Heart left ventricle (tissue), 16 donors: ENCODE results near the gene SERINC2. TPM values are rescaled to one million over a fixed set of nuclear protein-coding genes. Genes with fewer than 3 reads are reported as not detected.

Source experiments
- ATAC-seq, 4 donors: fragments of 200-7000 bp; cut with Tn5 transposase; one replicate each; pipeline ENCODE4 v1.9.1; 2020 to 2022; ENCODE audit warnings: moderate library complexity in 4 of 4, mild to moderate bottlenecking in 3 of 4, moderate number of reproducible peaks in 1 of 4
- DNase-seq, 5 donors: peaks; one replicate each; pipeline ENCODE4 v3.0.0-alpha.2; 2020
- H3K27ac ChIP-seq, 12 donors: fragments of 200-600 bp; sonication (generic) in 4 of 12; one replicate each; pipeline versions ENCODE4 v1.5.0 to v1.8.0; 2016 to 2022; ENCODE audit warnings: mild to moderate bottlenecking in 2 of 12
- H3K27me3 ChIP-seq, 9 donors: fragments of 200-600 bp; sonication (generic) in 2 of 9; one replicate each; pipeline versions ENCODE4 v1.5.1 to v1.8.0; 2016 to 2022; ENCODE audit warnings: mild to moderate bottlenecking in 3 of 9
- H3K36me3 ChIP-seq, 9 donors: fragments of 200-600 bp; sonication (generic) in 2 of 9; one replicate each; pipeline versions ENCODE4 v1.5.0 to v1.8.0; 2018 to 2022; ENCODE audit warnings: mild to moderate bottlenecking in 2 of 9
- H3K4me1 ChIP-seq, 12 donors: fragments of 200-600 bp; sonication (generic) in 4 of 12; one replicate each; pipeline versions ENCODE4 v1.5.0 to v1.8.0; 2016 to 2022; ENCODE audit warnings: mild to moderate bottlenecking in 3 of 12
- H3K4me3 ChIP-seq, 12 donors: fragments of 200-600 bp; sonication (generic) in 4 of 12; one replicate each; pipeline versions ENCODE4 v1.5.0 to v1.8.0; 2017 to 2022; ENCODE audit warnings: mild to moderate bottlenecking in 9 of 12, moderate library complexity in 4 of 12
- H3K9me3 ChIP-seq, 12 donors: fragments of 200-600 bp; sonication (generic) in 4 of 12; one replicate each; pipeline versions ENCODE4 v1.5.0 to v1.8.0; 2016 to 2022; ENCODE audit warnings: mild to moderate bottlenecking in 1 of 12
- POLR2A ChIP-seq, 2 donors: fragments of 450-650 bp; IDR thresholded peaks; one replicate each; pipeline ENCODE4 v1.6.1; 2017; ENCODE audit warnings: antibody characterized with exemption in 2 of 2, mild to moderate bottlenecking in 2 of 2, moderate library complexity in 2 of 2
- WGBS, 4 donors: extraction: QIAGEN DNeasy Blood & Tissue Kit in 2 of 4; methylation state at CpG; one replicate each; pipeline versions ENCODE4 v1.1.5 to v1.1.7; 2013 to 2018; 5-methylcytosine and 5-hydroxymethylcytosine counted together
- intact Hi-C, 10 donors: fragments of 100-400 bp; cut with DNase I; formaldehyde crosslinking; loops; one replicate each; pipeline versions ENCODE4 v1.11.1 to v1.14.2; 2022
- polyA plus RNA-seq, 2 donors: library from polyadenylated mRNA; stranded (reverse); fragments of 200-250 nt; gene quantifications; one replicate each; pipeline ENCODE4 v1.2.3, GENCODE V29; 2013
- total RNA-seq, 9 donors: library from RNA; depleted of rRNA in 2 of 9; stranded (reverse); fragments of >200 nt in 2 of 9; fragmentation: NEBNext Ultra II Directional in 3 of 9; extraction: Animal tissue kit (Norgen Biotek cat#: 25700) in 3 of 9; gene quantifications; one replicate each; pipeline versions ENCODE4 v1.1.0 to v1.2.4, GENCODE V29; 2016 to 2023
- TF ChIP-seq, protein P1 (sequence below), 12 donors: fragments of 200-600 bp; sonication (generic) in 4 of 12; IDR thresholded peaks; one replicate each; pipeline versions ENCODE4 v1.5.0 to v1.8.0; 2018 to 2022; ENCODE audit warnings: antibody characterized with exemption in 12 of 12, mild to moderate bottlenecking in 5 of 12
- donor health status: ischemic (EF 13 %, LVEDD 7.1; RV severe dilation, severe dysfunction).
- donor health status: healthy with polysubstance abuse.
- donor health status: DM: no; HTN: yes; CAD: no.
- donor health status: DM: no; HTN: no; CAD: no.
- donor health status: ischemic (EF 25% LVEDD 6.9; RV normal size, moderate dysfunction).
- donor health status: ischemic (EF 25% LVEDD 5.7; RV mildly dilated, moderate dysfunction).
- donor health status: healthy.
- donor health status: DM: yes; HTN: yes; CAD: no.
- donor health status: ischemic (EF 35%, LVEDD 5.7; RV mildly dilated, moderate dysfunction).
- donor health status: nonischemic (EF 11% LVEDD 7.7; RV severe dilation, severe dysfunction).
- donor health status: DM: yes; HTN: yes; CAD: no.
- donor health status: PGD.
- donor health status: ischemic (EF 29% LVEDD 5.4; RV normal size, mild dysfunction).
- donor health status: nonischemic (EF 23%, LVEDD 6.1; RV moderate dilation, normal function).

The SERINC2 gene
- total and polyA plus RNA-seq, 11 donors: 0.94 to 8.5 (median 2.3) TPM

DNA sequence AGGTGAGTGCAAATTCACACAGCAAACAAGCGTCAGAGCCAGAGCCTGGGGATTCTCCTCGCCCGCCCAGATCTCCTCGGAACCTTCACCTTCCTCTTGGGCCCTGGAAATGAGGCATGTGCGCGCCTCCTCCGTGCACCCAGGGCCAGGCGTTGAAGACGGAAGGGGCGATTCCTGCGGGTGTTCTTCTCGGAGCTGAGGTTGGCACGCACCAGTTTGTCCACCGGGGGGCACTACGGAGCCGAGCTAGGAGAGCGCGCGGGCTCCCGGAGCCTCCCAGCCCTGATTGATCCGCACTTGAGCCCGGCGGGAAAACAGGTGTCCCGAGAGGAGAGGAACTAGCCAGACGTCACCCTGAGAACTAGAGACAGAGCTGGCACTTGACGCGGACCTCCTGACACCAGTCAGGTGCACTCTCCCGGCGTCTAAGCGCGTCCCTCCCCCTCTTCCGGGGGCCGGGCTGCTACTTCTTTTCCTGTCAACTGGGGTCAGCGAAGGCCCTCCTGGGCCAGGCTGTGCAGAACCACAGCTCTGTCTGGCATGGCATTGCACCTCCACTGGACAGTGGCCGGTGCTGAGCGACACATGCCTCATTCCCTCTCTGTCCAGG, 18.3 kb upstream of the SERINC2 start:
- 2 to 4% (median 3%) methylated on average over 21 to 36 of the region's 36 CpGs for WGBS, 4 donors
- H3K36me3 ChIP-seq: no peaks in the 10 kb centered on the region
- no peak for TF ChIP-seq POLR2A (IDR thresholded peaks at IDR 0.05)
- TF ChIP-seq, protein P1, sequence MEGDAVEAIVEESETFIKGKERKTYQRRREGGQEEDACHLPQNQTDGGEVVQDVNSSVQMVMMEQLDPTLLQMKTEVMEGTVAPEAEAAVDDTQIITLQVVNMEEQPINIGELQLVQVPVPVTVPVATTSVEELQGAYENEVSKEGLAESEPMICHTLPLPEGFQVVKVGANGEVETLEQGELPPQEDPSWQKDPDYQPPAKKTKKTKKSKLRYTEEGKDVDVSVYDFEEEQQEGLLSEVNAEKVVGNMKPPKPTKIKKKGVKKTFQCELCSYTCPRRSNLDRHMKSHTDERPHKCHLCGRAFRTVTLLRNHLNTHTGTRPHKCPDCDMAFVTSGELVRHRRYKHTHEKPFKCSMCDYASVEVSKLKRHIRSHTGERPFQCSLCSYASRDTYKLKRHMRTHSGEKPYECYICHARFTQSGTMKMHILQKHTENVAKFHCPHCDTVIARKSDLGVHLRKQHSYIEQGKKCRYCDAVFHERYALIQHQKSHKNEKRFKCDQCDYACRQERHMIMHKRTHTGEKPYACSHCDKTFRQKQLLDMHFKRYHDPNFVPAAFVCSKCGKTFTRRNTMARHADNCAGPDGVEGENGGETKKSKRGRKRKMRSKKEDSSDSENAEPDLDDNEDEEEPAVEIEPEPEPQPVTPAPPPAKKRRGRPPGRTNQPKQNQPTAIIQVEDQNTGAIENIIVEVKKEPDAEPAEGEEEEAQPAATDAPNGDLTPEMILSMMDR (IDR thresholded peaks at IDR 0.05): peak; percentile 79 to 94 (median 91)
- peak overlapping the region in 9 of 12 donors; percentile 6 to 67 (median 49) for H3K27ac ChIP-seq
- ATAC-seq (peak; percentile 87 to 97 (median 96)), DNase-seq (peak; percentile 76 to 90 (median 83))
- intact Hi-C loops: loop anchor here in 9 of 10 donors (1.0 to 10.0 kb wide), 8 partner anchors 28 to 390 kb away; no protein-coding TSS in a partner anchor
- peak overlapping the region; percentile 11 to 58 (median 36) for H3K4me3 ChIP-seq
- H3K4me1 ChIP-seq: peaks cover 0 to 12% (median 5%) of the 10 kb centered on the region in 12 donors
- no peaks in the 10 kb centered on the region for H3K9me3 ChIP-seq
- peaks cover 0 to 3% (median 0%) of the 10 kb centered on the region in 9 donors for H3K27me3 ChIP-seq

DNA sequence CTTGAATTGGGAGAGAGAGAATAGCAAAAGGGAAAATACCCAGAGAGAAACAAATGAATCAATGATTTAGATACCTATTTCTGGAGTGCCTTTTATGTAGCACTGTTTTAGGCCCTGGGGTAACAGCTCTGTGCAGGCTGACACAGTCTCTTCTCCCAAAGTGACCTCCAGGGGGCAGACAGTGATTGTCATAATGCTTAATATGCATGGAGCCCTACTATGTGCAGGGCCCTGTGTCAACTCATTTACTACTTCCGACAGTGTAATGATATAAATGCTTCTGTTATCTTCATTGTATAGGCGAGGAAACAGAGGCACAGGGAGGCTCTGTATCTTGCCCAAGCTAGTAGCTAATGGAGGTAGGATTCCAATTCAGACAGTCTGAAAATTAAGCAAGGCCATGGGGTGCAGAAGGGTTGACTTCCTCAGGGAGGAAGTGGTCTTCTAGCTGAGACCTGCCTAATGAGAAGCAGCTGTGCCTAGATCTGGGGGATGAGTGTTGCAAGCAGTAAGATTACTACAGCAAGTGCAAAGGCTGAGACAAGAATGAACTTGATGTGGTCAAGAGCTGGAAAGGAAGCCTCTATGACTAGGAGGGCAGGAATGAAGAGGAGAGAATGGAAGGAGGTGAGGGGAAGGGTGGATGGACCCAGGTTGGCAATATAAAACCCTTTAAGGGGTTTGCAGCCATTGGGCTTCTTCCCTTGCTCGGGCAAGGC, 16.2 kb upstream of the SERINC2 start:
- ATAC-seq: no peak
- WGBS, 4 donors: 91 to 99% (median 96%) methylated on average over 3 of the region's 3 CpGs
- TF ChIP-seq, protein P1 (IDR thresholded peaks at IDR 0.05): peak in 5 of 12 donors; percentile 8 to 24 (median 11)
- no peak for TF ChIP-seq POLR2A (IDR thresholded peaks at IDR 0.05)
- Histone ChIP-seq H3K4me3 (no peak overlapping the region), H3K36me3 (no peaks in the 10 kb centered on the region), H3K9me3 (no peaks in the 10 kb centered on the region), H3K27me3 (peaks cover 0 to 3% (median 0%) of the 10 kb centered on the region in 9 donors), H3K4me1 (peaks cover 0 to 12% (median 5%) of the 10 kb centered on the region in 12 donors), H3K27ac (no peak overlapping the region)
- intact Hi-C loops: loop anchor here in 6 of 10 donors (5.0 to 10.0 kb wide), 3 partner anchors 148 to 388 kb away; no protein-coding TSS in a partner anchor
- DNase-seq: no peak

DNA sequence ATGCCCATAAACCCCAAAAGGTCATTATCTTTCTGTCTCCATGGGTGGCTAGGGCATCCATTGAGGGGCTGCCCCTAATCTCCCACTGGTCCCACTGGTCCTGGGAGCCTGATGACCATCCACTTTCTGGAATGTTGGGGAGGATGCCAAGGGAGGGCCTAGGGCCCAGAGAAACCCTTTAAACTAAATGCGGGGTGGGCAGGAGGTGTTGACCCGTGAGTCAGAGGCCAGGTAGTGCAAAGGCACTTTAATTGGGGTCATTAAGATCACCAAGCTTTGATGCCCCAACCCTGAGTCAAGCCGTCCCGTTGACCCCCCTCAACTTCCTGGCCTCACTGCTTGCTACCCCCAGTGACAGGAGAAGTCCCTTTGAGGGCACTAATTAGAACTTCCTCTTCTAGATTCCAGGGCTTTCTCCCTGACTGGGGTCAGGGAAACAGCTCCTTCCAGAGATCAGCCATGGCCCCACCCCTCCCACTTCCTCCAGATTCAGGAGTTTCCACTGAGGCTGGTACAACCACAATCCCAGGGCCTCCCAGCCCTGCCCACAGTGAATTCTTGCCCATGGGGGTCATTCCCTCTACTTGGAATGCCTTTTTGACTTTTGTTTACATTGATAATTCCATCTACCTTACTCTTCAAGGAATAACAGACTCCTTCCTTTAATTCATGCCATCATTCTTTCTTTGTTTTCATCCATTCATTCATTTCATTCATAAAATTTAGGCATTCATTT, 15.5 kb upstream of the SERINC2 start:
- 69 to 75% (median 73%) methylated on average over 4 of the region's 4 CpGs for WGBS, 4 donors
- no peaks in the 10 kb centered on the region for H3K9me3 ChIP-seq
- H3K27ac ChIP-seq: no peak overlapping the region
- H3K4me3 ChIP-seq: no peak overlapping the region
- DNase-seq (no peak), ATAC-seq (no peak)
- TF ChIP-seq, protein P1 (IDR thresholded peaks at IDR 0.05): no peak
- TF ChIP-seq POLR2A (IDR thresholded peaks at IDR 0.05): no peak
- intact Hi-C loops: loop anchor here in 6 of 10 donors (5.0 to 10.0 kb wide), 3 partner anchors 147 to 387 kb away; no protein-coding TSS in a partner anchor
- H3K27me3 ChIP-seq: peaks cover 0 to 3% (median 0%) of the 10 kb centered on the region in 9 donors
- no peaks in the 10 kb centered on the region for H3K36me3 ChIP-seq
- peaks cover 0 to 12% (median 5%) of the 10 kb centered on the region in 12 donors for H3K4me1 ChIP-seq
